GM23338 (cell line): ENCODE data around the gene DOCK4.

Source experiments
- JUNB ChIP-seq: IDR thresholded peaks from one replicate; pipeline ENCODE4 v1.6.1; 2016; ENCODE audit warnings: antibody characterized with exemption; ENCODE audit not compliant: unreplicated experiment
- POLR2AphosphoS5 ChIP-seq: IDR thresholded peaks from 2 replicates; pipeline ENCODE4 v1.6.1; 2016; ENCODE audit warnings: antibody characterized with exemption, low read depth
- TF ChIP-seq, protein P1 (sequence below), 2 experiments: fragments of 200-600 bp in 1 of 2; sonication (generic) in 1 of 2; conservative IDR thresholded peaks; 2 replicates each; pipeline versions ENCODE4 v1.5.1 to v1.6.1; 2016 to 2017; ENCODE audit warnings: antibody characterized with exemption in 2 of 2, low read depth in 2 of 2, mild to moderate bottlenecking in 2 of 2, moderate library complexity in 1 of 2

- no peak for TF ChIP-seq POLR2AphosphoS5
- TF ChIP-seq, protein P1, sequence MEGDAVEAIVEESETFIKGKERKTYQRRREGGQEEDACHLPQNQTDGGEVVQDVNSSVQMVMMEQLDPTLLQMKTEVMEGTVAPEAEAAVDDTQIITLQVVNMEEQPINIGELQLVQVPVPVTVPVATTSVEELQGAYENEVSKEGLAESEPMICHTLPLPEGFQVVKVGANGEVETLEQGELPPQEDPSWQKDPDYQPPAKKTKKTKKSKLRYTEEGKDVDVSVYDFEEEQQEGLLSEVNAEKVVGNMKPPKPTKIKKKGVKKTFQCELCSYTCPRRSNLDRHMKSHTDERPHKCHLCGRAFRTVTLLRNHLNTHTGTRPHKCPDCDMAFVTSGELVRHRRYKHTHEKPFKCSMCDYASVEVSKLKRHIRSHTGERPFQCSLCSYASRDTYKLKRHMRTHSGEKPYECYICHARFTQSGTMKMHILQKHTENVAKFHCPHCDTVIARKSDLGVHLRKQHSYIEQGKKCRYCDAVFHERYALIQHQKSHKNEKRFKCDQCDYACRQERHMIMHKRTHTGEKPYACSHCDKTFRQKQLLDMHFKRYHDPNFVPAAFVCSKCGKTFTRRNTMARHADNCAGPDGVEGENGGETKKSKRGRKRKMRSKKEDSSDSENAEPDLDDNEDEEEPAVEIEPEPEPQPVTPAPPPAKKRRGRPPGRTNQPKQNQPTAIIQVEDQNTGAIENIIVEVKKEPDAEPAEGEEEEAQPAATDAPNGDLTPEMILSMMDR (conservative IDR thresholded peaks at IDR 0.05; ENCODE audit: low read depth in 2 of 2), result no peak
- no peak for TF ChIP-seq JUNB
Observed at GRCh38 chr7:111942450-111943081, 263.6 kb downstream of the DOCK4 start.
